ENCODE measurements around the gene PGBD1. TPM values are rescaled to one million over a fixed set of nuclear protein-coding genes. Genes with fewer than 3 reads are reported as not detected.

The PGBD1 gene
- total RNA-seq, 2 donors from 2014 or later, result 8.7 to 10.8 TPM

DNA sequence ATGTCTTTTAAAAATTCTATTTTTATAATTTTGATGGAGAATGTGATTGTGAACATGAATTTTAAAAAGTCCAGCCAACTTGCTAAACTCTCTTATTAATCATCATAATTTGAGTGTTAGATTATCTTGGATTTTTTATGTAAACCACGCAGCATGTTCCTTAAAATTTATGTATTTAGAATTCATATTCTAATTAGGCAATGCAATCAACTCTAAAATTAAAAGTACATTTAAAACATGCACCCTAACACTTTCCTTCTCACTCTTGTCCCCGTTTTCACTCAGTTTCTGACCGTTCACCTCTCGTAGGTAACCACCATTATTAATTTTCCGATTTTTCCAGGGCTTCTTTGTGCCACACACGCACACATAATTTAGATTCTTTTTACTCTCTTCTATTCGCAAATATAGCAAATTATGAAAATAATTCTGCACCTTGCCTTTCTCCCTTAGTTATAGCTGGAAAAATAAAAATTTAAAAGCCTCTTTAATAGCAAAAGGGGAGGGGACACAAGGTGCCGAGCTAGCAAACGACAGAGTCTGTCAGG is 68.0 kb downstream of the PGBD1 start:
- H3K27me3 Mint-ChIP-seq (ENCODE audit: insufficient read depth), result peaks cover 23% of the 10 kb centered on the region
- whole genome bisulfite sequencing, 2 experiments (ENCODE audit: insufficient coverage in 1 of 2, insufficient read length in 1 of 2), result 1 to 2% methylated on average over 4 to 8 of the region's 9 CpGs
- H3K9me3 Mint-ChIP-seq, result peaks cover 4% of the 10 kb centered on the region
- peak overlapping the region; percentile 72 for H3K9ac ChIP-seq (ENCODE audit: extremely low read depth, low read length, poor library complexity, severe bottlenecking)
- peak overlapping the region; percentile 98 for H3K4me3 ChIP-seq (ENCODE audit: low read length)
- H3K4me3 Mint-ChIP-seq, result peak overlapping the region; percentile 98
- TF ChIP-seq CTCF (conservative IDR thresholded peaks at IDR 0.05), result no peak
- H3K27ac Mint-ChIP-seq, result peak overlapping the region; percentile 95
- peaks cover 16% of the 10 kb centered on the region for H3K9me3 ChIP-seq (ENCODE audit: control insufficient read depth, low read length)
- H3K27ac ChIP-seq (ENCODE audit: low read depth, low read length), result no peak overlapping the region
- peaks cover 17% of the 10 kb centered on the region for H3K4me1 Mint-ChIP-seq
- H3K36me3 Mint-ChIP-seq (ENCODE audit: low read depth), result peaks cover 13% of the 10 kb centered on the region
- peaks cover 15% of the 10 kb centered on the region for H3K27me3 ChIP-seq (ENCODE audit: control insufficient read depth, insufficient read depth, low read length, poor library complexity, severe bottlenecking)
- DNase-seq, result no peak
- peaks cover 8% of the 10 kb centered on the region for H3K36me3 ChIP-seq (ENCODE audit: control insufficient read depth, insufficient read depth, low read length)
- H3K4me1 ChIP-seq (ENCODE audit: control insufficient read depth, insufficient read depth, low read length), result no peaks in the 10 kb centered on the region

GRCh38 chr6:28349892-28350737 is 68.7 kb downstream of the PGBD1 start, which contains the start of gene ZKSCAN3:
Gene ZKSCAN3, plus strand, starts transcription at chr6:28349947. Its CDS starts 9,640 bp downstream, at chr6:28359587.
- Histone ChIP-seq H3K27ac (ENCODE audit: low read depth, low read length) (no peak within 1 kb of the TSS), H3K9ac (ENCODE audit: extremely low read depth, low read length, poor library complexity, severe bottlenecking) (peak within 1 kb of the TSS; percentile 72), H3K4me1 (ENCODE audit: control insufficient read depth, insufficient read depth, low read length) (no peaks in the 10 kb centered on the region), H3K36me3 (ENCODE audit: control insufficient read depth, insufficient read depth, low read length) (peaks cover 8% of the 10 kb centered on the region), H3K27me3 (ENCODE audit: control insufficient read depth, insufficient read depth, low read length, poor library complexity, severe bottlenecking) (peaks cover 8% of the 10 kb centered on the region), H3K9me3 (ENCODE audit: control insufficient read depth, low read length) (peaks cover 18% of the 10 kb centered on the region), H3K4me3 (ENCODE audit: low read length) (peak within 1 kb of the TSS; percentile 98)
- DNase-seq, result peak; percentile 94
- Mint-ChIP-seq H3K27me3 (ENCODE audit: insufficient read depth) (peaks cover 17% of the 10 kb centered on the region), H3K27ac (peak within 1 kb of the TSS; percentile 95), H3K4me3 (peak within 1 kb of the TSS; percentile 98), H3K36me3 (ENCODE audit: low read depth) (peaks cover 13% of the 10 kb centered on the region), H3K9me3 (peaks cover 4% of the 10 kb centered on the region), H3K4me1 (peaks cover 17% of the 10 kb centered on the region)
- TF ChIP-seq CTCF (conservative IDR thresholded peaks at IDR 0.05), result no peak
- WGBS, 2 experiments (ENCODE audit: insufficient coverage in 1 of 2, insufficient read length in 1 of 2), result 1 to 2% methylated on average over 8 to 29 of the region's 30 CpGs

DNA sequence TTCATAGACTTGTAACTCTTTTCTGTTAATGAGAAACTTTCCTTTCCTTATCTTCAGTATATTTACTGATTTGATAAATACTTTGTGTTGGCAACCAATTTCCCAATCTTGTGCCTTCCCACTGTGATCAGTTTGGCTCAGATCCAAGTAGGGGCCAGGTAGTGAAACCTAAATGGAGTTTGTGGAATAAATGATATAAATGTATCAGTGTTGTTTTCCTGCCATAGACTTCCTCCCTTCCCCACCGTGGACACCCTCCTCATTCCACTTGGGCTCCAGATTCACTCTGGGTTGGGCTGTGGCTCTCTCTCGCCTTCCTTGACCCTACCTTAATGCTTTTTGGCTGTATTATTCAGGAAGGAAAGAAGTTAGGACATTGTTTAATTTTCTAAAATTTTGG is 69.7 kb downstream of the PGBD1 start:
- Mint-ChIP-seq H3K4me1 (peaks cover 24% of the 10 kb centered on the region), H3K4me3 (peak overlapping the region; percentile 98), H3K27me3 (ENCODE audit: insufficient read depth) (peaks cover 7% of the 10 kb centered on the region), H3K27ac (no peak overlapping the region), H3K9me3 (peaks cover 4% of the 10 kb centered on the region), H3K36me3 (ENCODE audit: low read depth) (peaks cover 13% of the 10 kb centered on the region)
- no peak for TF ChIP-seq CTCF (conservative IDR thresholded peaks at IDR 0.05)
- H3K9me3 ChIP-seq (ENCODE audit: control insufficient read depth, low read length), result peaks cover 18% of the 10 kb centered on the region
- DNase-seq, result no peak
- H3K36me3 ChIP-seq (ENCODE audit: control insufficient read depth, insufficient read depth, low read length), result peaks cover 8% of the 10 kb centered on the region
- H3K9ac ChIP-seq (ENCODE audit: extremely low read depth, low read length, poor library complexity, severe bottlenecking), result no peak overlapping the region
- no peaks in the 10 kb centered on the region for H3K4me1 ChIP-seq (ENCODE audit: control insufficient read depth, insufficient read depth, low read length)
- H3K4me3 ChIP-seq (ENCODE audit: low read length), result peak overlapping the region; percentile 98
- H3K27ac ChIP-seq (ENCODE audit: low read depth, low read length), result no peak overlapping the region
- 87% methylated on average over 2 of the region's 2 CpGs; no CpG with 5 or more reads in 1 of the 2 experiments for whole genome bisulfite sequencing, 2 experiments (ENCODE audit: insufficient coverage in 1 of 2, insufficient read length in 1 of 2)
- no peaks in the 10 kb centered on the region for H3K27me3 ChIP-seq (ENCODE audit: control insufficient read depth, insufficient read depth, low read length, poor library complexity, severe bottlenecking)
